GM18868 (cell line): Measurements from ENCODE around the gene TMOD2.
"Not testable (repeated sequence)": the region's sequence is repeated elsewhere in the genome, so short reads cannot be mapped to it uniquely, and the experiment has no call there.

Source experiments
- ATAC-seq: cut with Tn5 transposase; IDR thresholded peaks from one replicate; pipeline ENCODE4 v1.9.1; 2021; ENCODE audit warnings: mild to moderate bottlenecking, moderate library complexity; ENCODE audit not compliant: unreplicated experiment

The TMOD2 gene

GRCh38 chr15:51770902-51771301, 19.5 kb downstream of the TMOD2 start:
- no peak for ATAC-seq

GRCh38 chr15:51771773-51772172, 20.4 kb downstream of the TMOD2 start:
- no peak for ATAC-seq

DNA sequence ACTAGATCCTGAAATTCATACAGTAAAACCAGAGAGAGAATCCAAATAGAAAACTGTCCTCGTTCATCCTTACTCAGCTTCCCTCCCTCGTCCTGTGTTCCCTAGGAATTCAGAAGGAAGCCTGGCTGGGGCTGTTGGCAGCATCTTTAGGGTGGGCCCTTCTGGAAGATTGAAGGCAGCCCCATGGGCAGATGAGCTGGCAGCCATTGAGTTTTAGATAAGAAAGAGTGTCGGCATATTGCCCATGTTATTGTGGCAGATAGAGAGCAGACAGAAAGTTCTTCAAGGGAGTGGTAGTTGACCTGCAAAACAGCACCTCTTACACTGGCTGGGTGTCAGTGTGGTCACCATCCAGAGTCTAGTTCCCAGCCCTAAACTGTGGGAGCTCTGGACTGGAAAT, 23.5 kb downstream of the TMOD2 start:
- no peak for ATAC-seq

DNA sequence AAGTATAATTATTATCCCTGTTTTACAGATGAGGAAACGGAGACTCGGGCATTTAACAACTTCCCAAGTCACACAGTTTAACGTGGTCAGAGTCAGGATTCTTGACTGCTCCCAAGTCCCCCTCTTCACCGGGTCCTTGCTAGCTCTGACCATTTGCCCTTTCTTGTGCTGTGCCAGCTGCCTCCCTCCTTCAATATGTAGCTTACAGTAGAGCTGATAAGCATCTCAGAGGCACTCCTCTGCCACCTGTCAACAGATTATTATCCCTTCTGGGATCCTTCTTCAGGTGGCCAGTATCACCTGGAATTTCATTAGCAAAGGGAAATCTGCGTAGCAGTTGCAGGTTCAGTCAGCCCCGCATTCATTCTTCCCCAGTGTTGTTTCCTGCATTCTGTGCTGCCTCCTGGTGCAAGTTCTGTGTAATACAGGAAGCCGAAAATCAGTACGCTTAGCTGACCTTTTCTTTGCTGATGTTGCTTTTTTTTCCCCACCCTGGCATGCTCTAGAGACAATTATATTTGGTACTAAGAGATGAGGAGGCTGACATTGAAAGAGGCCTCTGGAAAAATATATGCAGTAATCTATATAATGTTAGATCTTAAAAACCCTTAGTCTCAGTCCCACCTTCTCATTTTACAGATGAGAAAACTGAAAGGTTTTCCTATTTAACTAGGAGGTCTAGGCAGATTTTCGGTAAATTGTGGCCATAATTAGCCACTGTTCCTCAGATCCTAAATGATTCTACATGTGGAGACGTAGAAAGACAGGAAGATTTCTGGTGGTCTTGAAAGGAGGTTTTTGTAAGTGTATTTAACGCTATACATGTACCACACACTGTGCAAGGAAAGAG, 24.8 kb downstream of the TMOD2 start:
- ATAC-seq: peak; percentile 65

DNA sequence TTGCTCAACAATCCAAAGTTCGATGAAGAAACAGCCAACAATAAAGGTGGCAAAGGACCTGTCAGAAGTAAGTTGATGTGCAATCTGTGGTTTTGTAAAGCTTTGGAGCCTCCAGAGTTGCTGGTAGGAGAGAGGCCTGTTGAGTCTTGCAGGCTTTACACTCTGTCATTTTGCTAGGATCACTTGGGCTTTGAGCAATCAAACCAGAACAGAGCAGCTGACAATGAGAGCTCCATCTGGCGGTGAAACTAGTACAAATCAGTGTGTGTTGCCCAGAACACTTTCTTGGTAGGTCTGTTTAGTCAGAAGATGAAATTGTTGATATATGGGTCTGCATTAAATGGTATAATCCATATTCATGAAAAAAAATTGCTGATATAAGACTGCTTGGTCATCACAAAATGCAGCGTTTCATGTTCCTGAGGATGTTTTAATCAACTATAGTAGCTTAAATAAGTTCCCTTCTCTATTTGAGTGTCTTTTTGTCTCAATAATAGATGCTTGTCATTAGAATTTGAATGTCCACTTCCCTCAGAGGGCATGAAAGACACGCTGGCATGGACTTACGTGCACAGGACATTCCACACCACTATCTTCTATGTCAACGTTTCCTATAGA, 25.7 kb downstream of the TMOD2 start:
- no peak for ATAC-seq

DNA sequence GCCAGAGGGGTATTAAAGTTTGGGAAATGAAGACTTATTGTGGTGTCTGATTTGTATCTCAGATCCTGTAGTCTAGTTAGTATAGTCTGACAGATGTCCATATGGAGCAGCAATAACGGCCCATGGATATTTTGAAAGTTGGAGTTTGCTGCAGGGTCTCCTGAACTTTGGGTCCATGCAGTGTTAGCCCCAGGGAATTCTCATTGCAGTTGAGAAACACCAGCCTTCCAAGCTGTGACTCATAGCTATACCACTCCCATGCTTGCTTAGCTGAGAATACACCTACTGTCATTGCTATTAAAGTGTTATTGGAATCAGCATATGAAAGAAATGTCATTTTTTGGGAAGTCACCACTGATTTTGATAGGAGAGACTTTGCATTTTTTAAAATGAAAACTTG, 29.2 kb downstream of the TMOD2 start:
- no peak for ATAC-seq

DNA sequence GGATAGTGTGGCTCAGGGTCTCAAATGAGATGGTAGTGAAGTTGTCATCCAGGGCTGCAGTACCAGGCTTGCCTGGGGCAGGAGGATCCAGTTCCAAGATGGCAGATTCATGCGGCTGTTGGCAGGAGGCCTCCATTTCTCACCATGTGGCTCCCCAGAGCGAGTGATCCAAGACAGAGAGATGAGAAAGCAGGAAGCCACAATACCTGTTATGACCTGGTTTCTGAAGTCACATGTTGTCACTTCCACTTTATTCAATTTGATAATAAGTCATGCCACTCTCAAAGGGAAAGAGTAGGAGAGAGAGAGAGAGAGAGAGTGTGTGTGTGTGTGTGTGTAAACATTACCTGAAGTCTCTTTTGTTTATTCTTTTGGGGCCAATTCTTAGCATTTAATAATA, 30.1 kb downstream of the TMOD2 start:
- no peak for ATAC-seq

DNA sequence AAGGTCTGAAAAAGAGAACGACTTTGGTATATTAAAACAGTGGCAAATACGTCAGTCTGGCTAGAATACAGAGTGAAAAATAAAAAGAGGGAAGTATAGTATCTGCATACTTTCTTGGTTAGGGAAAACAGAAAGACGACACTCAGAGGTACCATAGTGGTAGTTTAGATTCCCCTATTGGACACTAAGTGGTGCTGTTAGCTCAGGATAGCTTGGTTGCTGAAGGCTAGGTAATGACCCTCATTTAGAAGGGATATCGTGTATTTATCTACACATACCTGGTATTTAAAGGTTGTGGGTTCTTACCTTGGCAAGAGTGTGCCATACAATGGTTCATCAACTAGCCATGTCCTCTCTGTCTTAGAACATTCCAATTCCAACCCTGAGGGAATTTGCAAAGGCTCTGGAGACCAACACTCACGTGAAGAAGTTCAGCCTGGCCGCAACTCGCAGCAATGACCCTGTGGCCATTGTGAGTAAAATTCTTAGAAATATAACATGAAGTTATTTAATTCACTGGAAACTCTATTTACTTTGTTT, 31.0 kb downstream of the TMOD2 start:
- ATAC-seq: no peak

- ATAC-seq: no peak
These were observed 32.6 kb downstream of the TMOD2 start for GRCh38 chr15:51783967-51784366.

DNA sequence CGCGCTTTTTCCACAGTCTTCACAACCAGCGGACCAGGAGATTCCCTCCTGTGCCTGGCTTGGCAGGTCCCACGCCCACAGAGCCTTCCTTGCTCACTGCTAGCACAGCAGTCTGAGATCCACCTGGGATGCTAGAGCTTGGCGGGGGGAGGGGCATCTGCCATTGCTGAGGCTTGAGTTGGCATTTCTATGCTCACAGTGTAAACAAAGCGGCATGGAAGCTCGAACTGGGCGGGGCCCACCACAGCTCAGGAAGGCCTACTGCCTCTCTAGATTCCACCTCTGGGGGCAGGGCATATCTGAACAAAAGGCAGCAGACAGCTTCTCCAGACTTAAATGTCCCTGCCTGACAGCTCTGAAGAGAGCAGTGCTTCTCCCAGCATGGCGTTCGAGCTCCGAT, 35.7 kb downstream of the TMOD2 start:
- ATAC-seq: not testable (repeated sequence)

DNA sequence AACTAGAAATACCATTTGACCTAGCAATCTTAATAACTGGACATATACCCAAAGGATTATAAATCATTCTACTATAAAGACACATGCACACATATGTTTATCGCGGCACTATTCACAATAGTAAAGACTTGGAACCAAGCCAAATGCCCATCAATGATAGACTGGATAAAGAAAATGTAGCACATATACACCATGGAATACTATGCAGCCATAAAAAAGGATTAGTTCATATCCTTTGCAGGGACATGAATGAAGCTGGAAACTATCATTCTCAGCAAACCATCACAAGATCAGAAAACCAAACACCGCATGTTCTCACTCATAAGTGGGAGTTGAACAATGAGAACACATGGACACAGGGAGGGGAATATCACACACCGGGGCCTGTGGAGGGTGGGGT, 41.1 kb downstream of the TMOD2 start:
- not testable (repeated sequence) for ATAC-seq

DNA sequence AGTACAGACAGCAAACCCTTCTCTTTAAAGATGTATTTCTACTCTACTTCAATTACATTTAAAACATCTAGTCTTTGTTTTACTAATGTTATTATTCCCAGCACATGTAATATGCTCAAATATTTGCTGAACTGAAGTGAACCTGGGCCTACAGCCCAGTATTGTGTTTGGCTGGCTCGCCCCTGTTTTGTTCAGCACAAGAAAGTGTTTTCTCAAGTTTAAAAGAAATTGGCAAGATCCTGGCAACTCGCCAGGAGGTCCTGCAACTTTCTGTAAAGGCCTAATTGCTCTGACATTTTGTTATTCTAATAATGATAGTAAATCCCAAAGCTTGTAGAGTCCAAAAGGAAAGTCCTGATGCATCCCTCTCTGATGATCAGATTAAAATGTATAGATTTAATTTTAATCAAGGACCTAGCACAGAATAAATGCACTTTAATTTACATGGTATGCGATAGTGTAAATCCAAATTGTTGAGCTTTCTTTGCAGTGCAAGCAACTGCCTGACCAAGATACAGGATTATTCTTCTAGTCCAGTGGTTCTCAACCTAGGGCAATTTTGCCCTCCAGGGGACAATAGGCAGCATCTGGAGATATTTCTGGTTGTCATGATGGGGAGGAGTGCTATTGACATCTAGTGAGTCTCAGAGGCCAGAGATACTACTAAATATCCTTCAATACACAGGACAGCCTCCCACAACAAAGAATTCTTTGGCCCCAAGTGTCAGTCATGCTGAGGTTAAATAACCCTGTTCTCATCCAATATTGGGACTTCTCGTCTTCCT, 42.3 kb downstream of the TMOD2 start:
- ATAC-seq: no peak

DNA sequence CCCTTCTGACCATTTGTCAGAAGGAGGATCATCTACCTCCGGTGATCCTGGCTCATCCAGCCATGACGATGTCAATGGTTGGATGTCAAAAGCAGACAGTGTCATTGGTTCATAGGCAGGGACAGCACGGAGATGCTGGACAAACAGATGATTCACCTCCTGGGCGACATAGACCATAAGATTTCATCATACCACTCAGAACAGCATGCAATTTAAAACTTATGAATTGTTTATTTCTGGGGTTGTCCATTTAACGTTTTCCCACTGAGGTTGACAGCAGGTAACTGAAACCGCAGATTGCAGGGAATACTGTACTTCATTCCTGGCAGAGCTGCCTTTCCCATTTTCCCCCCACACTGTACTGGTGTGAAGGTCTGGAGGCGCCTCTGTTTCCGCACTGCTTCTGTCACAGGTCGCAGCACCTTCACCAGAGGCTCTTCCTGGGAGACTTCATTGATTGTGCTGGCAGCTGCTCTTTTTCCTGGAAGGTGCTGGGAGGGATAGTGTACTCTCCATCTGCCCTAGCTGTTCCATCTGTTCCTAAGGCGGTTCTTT, 45.5 kb downstream of the TMOD2 start:
- no peak for ATAC-seq

DNA sequence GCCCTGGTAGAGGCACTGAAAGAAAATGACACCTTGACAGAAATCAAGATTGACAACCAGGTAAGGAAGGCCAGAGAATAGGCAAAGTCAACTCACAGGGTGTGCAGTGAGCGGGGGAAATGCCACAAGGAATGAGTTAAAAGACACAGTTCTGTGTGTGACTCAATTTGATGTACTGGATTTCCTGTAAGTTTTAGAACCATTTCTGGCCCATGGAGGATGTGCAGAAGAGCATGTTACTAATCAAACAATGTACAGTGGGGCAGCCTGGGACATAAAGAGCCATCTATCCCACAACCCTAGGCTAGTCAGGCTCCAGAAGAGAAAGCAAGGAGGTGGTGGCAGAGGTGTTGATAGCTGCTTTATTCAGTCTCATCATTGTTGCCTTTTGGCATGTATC, 46.9 kb downstream of the TMOD2 start:
- no peak for ATAC-seq

- no peak for ATAC-seq
These were observed 48.2 kb downstream of the TMOD2 start for GRCh38 chr15:51799282-51800252.

DNA sequence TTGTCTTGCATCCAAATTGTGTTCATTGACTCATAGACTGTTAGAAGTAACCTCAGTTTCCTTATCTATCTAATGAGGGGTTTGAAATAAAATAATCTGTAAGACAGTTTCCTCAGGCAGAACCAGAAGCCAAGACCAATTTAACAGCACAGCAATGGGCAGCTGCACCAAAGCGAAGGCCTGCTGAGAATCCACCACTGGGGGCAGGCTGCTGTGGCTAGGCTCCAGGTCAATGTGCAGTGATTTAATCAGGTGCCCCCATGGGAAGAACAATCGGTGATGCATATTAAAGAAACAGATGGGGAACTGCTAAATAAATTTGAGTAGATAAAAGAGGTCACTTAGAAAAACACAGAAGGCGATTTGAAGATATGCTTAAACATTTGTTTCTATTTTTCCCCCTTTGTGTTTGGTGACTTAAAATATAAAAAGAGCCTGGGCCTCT, 50.0 kb downstream of the TMOD2 start:
- ATAC-seq: no peak

GRCh38 chr15:51802593-51802992, 51.2 kb downstream of the TMOD2 start:
- no peak for ATAC-seq

DNA sequence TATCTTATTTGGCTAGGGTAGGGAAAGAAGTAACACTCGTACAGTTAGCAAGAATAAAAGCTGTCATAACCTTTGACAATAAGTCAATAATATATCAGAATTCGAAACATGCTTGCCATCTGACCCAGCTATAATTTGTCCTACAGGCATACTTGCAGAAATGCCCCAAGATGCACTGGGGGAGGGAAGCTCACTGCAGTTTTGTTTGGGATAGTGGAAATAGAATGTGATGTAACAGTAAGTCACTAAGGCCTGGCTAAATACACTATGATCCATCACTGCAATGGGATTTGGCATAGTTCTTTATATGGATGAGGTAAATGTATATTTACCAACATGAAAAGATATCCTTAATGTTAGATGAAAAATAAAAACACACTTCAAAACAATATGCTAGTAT, 52.6 kb downstream of the TMOD2 start:
- ATAC-seq: no peak

GRCh38 chr15:51806123-51806522, 54.7 kb downstream of the TMOD2 start:
- no peak for ATAC-seq

GRCh38 chr15:51809457-51809856, 58.1 kb downstream of the TMOD2 start:
- ATAC-seq: no peak
